Effector memory CD4-positive, alpha-beta T cell (primary cell): ENCODE data around the gene MARS1.

Experiments
- DNase-seq, 3 donors: peaks; one replicate each; pipeline ENCODE4 v3.0.0-alpha.2; 2020
- H3K27ac ChIP-seq: 2 replicates; pipeline ENCODE4 v1.7.0; 2013; ENCODE audit warnings: mild to moderate bottlenecking, low read length, moderate library complexity; ENCODE audit not compliant: insufficient read depth, poor library complexity, severe bottlenecking
- H3K27me3 ChIP-seq: replicated peaks from 2 replicates; pipeline ENCODE4 v1.7.0; 2013; ENCODE audit warnings: mild to moderate bottlenecking, low read length; ENCODE audit not compliant: insufficient read depth, control insufficient read depth, poor library complexity, severe bottlenecking
- H3K36me3 ChIP-seq: 2 replicates; pipeline ENCODE4 v1.7.0; 2013; ENCODE audit warnings: mild to moderate bottlenecking, low read length, moderate library complexity; ENCODE audit not compliant: control insufficient read depth, insufficient read depth
- H3K4me1 ChIP-seq: 2 replicates; pipeline ENCODE4 v1.7.0; 2013; ENCODE audit warnings: low read length, mild to moderate bottlenecking; ENCODE audit not compliant: control insufficient read depth, insufficient read depth, poor library complexity, severe bottlenecking
- H3K4me3 ChIP-seq: 2 replicates; pipeline ENCODE4 v1.7.0; 2013; ENCODE audit warnings: low read length, low read depth, mild to moderate bottlenecking; ENCODE audit not compliant: insufficient read depth, poor library complexity, severe bottlenecking
- H3K9me3 ChIP-seq: 2 replicates; pipeline ENCODE4 v1.7.0; 2013; ENCODE audit warnings: mild to moderate bottlenecking, low read length, moderate library complexity; ENCODE audit not compliant: control insufficient read depth

Gene MARS1

DNA sequence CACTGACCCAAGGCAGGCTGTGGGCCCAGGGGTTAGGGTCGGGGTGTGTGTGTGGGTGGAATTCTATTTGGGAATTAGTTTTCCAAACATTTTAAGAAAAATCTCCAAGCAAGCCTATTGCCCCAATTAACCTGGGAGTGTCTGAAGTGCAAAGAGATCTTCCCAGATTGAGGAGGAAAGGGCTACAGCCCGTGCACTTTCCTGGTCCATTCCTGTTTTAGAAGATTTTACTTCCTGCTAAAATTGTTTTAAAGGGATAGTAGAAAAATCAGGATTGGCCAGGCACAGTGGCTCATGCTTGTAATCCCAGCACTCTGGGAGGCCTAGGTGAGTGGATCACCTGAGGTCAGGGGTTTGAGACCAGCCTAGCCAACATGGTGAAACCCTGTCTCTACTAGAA is 53.8 kb downstream of the MARS1 start:
- no peak for DNase-seq
- H3K4me3 ChIP-seq = no peak overlapping the region

GRCh38 chr12:57543581-57543980 is 55.7 kb downstream of the MARS1 start:
- no peaks in the 10 kb centered on the region for H3K9me3 ChIP-seq
- no peaks in the 10 kb centered on the region for H3K27me3 ChIP-seq
- no peak overlapping the region for H3K27ac ChIP-seq
- H3K4me3 ChIP-seq = no peak overlapping the region
- DNase-seq = no peak
- H3K4me1 ChIP-seq = peaks cover 11% of the 10 kb centered on the region
- no peaks in the 10 kb centered on the region for H3K36me3 ChIP-seq

More for the DNA sequence above, 53.8 kb downstream of the MARS1 start:
- Histone ChIP-seq H3K27me3 (no peaks in the 10 kb centered on the region), H3K9me3 (no peaks in the 10 kb centered on the region), H3K4me1 (peaks cover 11% of the 10 kb centered on the region), H3K27ac (no peak overlapping the region), H3K36me3 (no peaks in the 10 kb centered on the region)

DNA sequence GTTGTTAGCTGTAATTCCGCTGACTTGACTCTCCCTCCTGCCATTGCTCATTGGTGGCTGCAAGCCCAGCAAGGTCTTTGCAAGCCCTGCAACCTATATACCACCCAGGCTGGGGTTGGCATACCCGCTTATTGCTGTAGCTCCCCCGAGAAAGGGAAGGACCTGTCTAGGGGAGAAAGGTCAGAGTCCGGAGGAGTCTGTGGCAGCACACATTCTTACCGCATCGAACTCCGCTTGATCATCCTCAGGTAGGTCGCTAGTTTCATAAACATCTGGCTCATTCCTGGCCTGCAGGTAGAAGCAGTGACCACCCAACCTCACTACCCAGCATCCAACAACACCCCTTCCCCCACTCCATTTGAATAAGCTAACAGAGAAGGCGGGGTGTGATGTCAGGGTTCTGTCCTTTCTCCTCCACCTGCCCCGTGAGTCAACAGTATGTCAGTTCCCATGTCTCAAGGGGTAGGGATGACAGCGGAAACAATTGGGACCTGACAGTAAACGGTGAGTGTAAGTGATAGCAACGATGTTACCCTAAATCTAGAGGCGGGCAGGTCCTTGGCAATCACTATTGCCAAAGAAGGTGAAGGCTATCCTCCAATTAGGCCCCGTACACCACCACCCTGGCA is 58.1 kb downstream of the MARS1 start:
- Histone ChIP-seq H3K4me1 (peaks cover 22% of the 10 kb centered on the region), H3K27ac (peak overlapping the region; percentile 83), H3K27me3 (no peaks in the 10 kb centered on the region), H3K9me3 (no peaks in the 10 kb centered on the region), H3K4me3 (peak overlapping the region; percentile 76), H3K36me3 (no peaks in the 10 kb centered on the region)
- no peak for DNase-seq

- no peaks in the 10 kb centered on the region for H3K9me3 ChIP-seq
- no peaks in the 10 kb centered on the region for H3K27me3 ChIP-seq
- no peaks in the 10 kb centered on the region for H3K36me3 ChIP-seq
- H3K4me3 ChIP-seq = peak within 1 kb of the TSS; percentile 76
- DNase-seq = peak; percentile 84 to 91 (median 90)
- H3K27ac ChIP-seq = peak within 1 kb of the TSS; percentile 83
- peaks cover 22% of the 10 kb centered on the region for H3K4me1 ChIP-seq
These were observed 58.8 kb downstream of the MARS1 start, which contains the start of gene DCTN2 for GRCh38 chr12:57546438-57547287. TSS of gene DCTN2 (minus strand) at chr12:57547192. CDS start at chr12:57547063, 129 bp downstream.

- Histone ChIP-seq H3K27ac (peak overlapping the region; percentile 83), H3K27me3 (no peaks in the 10 kb centered on the region), H3K9me3 (no peaks in the 10 kb centered on the region), H3K4me3 (peak overlapping the region; percentile 76), H3K36me3 (no peaks in the 10 kb centered on the region), H3K4me1 (peaks cover 22% of the 10 kb centered on the region)
- no peak for DNase-seq
These were observed 59.6 kb downstream of the MARS1 start for GRCh38 chr12:57547288-57548012.

- Histone ChIP-seq H3K4me3 (no peak overlapping the region), H3K27me3 (no peaks in the 10 kb centered on the region), H3K36me3 (no peaks in the 10 kb centered on the region), H3K4me1 (peaks cover 22% of the 10 kb centered on the region), H3K9me3 (no peaks in the 10 kb centered on the region), H3K27ac (no peak overlapping the region)
- DNase-seq = no peak
These were observed 60.1 kb downstream of the MARS1 start for GRCh38 chr12:57548013-57548315.

DNA sequence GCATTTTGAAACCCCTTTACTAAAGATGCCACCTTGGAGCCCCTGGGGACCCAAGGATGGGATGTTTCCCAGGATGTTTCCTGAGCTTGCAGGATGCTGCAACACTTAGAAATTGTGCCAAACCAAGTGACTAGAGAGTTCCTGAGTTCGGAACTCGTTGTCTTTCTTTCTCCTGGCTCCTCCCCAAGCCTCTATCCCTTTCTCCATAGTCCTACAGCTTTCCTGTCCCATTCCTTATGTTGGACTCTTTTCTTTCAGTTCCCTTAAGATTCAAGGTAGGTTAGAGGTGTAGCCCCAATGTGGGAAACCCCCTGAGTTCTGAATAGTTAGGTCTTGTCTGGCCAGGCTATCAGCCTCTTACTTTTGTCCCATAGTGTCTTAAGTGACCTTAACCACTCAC is 60.6 kb downstream of the MARS1 start:
- Histone ChIP-seq H3K4me1 (peaks cover 22% of the 10 kb centered on the region), H3K27me3 (no peaks in the 10 kb centered on the region), H3K4me3 (no peak overlapping the region), H3K36me3 (no peaks in the 10 kb centered on the region), H3K9me3 (no peaks in the 10 kb centered on the region), H3K27ac (no peak overlapping the region)
- DNase-seq = no peak

DNA sequence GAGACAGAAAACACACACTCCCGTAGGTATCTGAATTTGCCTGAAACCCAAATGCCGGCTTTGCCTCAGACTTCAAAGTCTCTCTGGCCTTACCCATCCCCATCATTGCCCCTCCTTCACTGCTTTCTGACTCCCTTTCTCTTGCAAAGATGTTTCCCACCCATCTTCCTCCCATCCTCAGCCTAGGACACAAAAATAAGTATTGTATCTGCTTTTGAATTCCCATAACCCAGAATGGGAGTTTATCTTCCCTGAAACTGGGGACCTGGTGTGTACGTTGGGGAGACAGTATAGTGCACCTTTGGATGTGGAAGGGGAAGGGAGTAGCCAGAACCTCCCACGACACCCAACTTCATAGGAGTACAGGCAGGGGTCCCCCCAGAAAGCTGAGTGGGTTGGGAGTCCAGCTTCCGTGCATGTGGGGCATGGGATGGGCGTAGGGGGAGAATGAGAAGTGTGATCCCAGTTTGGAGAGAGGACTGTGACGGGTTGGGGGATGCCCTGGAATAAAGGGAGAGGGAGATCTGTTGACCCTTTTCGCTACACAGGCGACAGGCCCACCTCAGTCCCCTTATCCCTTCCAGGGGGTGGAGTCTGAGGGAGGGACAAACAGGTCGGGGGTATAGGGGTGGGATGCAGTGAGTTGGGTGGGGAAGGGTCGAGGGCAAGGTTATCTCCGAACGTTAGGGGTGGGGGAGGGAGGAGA is 61.5 kb downstream of the MARS1 start:
- Histone ChIP-seq H3K27me3 (no peaks in the 10 kb centered on the region), H3K27ac (no peak overlapping the region), H3K36me3 (no peaks in the 10 kb centered on the region), H3K9me3 (no peaks in the 10 kb centered on the region), H3K4me3 (peak overlapping the region; percentile 40), H3K4me1 (peaks cover 22% of the 10 kb centered on the region)
- DNase-seq = no peak

DNA sequence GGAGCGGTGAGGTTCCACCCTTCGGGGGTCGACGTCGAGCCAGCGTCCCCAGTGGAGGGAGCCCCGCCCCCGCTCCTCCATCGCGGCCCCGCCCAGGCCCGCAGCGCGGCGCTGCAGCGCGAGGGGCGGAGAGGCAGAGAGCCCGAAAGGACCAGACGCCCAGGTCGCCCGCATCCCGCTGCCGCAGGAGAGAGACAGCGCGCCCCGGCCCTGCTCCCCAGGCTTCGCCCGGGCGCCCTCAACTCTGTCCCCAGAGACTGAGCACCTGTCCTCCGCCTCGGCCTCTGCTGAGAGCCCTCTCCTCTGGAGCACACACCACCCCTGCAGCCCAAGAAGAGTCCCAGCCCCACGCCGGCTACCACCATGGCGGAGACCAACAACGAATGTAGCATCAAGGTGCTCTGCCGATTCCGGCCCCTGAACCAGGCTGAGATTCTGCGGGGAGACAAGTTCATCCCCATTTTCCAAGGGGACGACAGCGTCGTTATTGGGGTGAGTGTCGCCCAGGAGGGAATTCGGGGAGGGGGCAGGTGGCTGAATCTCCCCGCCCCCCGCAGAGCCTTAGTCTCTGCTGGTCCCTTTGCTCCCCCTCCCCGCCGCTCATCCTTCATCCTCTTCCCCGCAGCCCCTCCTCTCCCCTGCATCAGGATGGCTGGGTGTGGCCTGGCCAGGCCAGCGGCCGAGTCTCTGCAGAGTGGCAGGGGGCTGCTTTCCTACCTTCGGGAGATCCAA is 62.2 kb downstream of the MARS1 start, which contains the start of gene KIF5A:
TSS of gene KIF5A (plus strand) at position 136 of the 732 bp plus-strand sequence. CDS start at position 364, 228 bp downstream.
- H3K4me1 ChIP-seq = peaks cover 22% of the 10 kb centered on the region
- H3K4me3 ChIP-seq = peak within 1 kb of the TSS; percentile 40
- H3K27me3 ChIP-seq = no peaks in the 10 kb centered on the region
- no peak within 1 kb of the TSS for H3K27ac ChIP-seq
- DNase-seq = peak; percentile 10 to 39 (median 38)
- H3K9me3 ChIP-seq = no peaks in the 10 kb centered on the region
- no peaks in the 10 kb centered on the region for H3K36me3 ChIP-seq
